Ovary (tissue), 9 donors: Measurements from ENCODE around the gene PKN1. TPM values are rescaled to one million over a fixed set of nuclear protein-coding genes. Genes with fewer than 3 reads are reported as not detected.

Source experiments
- DNase-seq, 5 donors: peaks; one replicate each; pipeline ENCODE4 v3.0.0-alpha.2; 2019 to 2020
- H3K27ac ChIP-seq, 2 donors: fragments of 200-600 bp; one replicate each; pipeline versions ENCODE4 v1.5.1 to v1.8.0; 2019 to 2022
- H3K27me3 ChIP-seq: fragments of 200-600 bp; one replicate; pipeline ENCODE4 v1.8.0; 2022
- H3K36me3 ChIP-seq: fragments of 200-600 bp; sonication (generic); one replicate; pipeline ENCODE4 v1.5.1; 2019
- H3K4me1 ChIP-seq: one replicate; pipeline ENCODE4 v1.8.1; 2013; ENCODE audit warnings: mild to moderate bottlenecking, moderate library complexity; ENCODE audit not compliant: insufficient read depth
- H3K4me3 ChIP-seq: fragments of 200-600 bp; sonication (generic); one replicate; pipeline ENCODE4 v1.5.1; 2017
- H3K9me3 ChIP-seq, 2 donors: fragments of 200-600 bp in 1 of 2; sonication (generic) in 1 of 2; one replicate each; pipeline versions ENCODE4 v1.5.1 to v1.8.1; 2013 to 2019; ENCODE audit warnings: mild to moderate bottlenecking in 1 of 2, moderate library complexity in 1 of 2
- EP300 ChIP-seq: sonication (generic); formaldehyde crosslinking; IDR thresholded peaks from one replicate; pipeline ENCODE4 v1.6.1; 2017; ENCODE audit warnings: antibody characterized with exemption
- POLR2A ChIP-seq: fragments of 450-650 bp; IDR thresholded peaks from one replicate; pipeline ENCODE4 v1.6.1; 2017; ENCODE audit warnings: antibody characterized with exemption, mild to moderate bottlenecking, moderate library complexity
- WGBS, 3 donors: extraction: QIAGEN DNeasy Blood & Tissue Kit in 1 of 3; methylation state at CpG; one replicate each; pipeline versions ENCODE4 v1.1.5 to v1.1.7; 2013 to 2017; 5-methylcytosine and 5-hydroxymethylcytosine counted together
- intact Hi-C, 4 donors: fragments of 100-400 bp; cut with DNase I; formaldehyde crosslinking; loops; one replicate each; pipeline versions ENCODE4 v1.11.0 to v1.15.1; 2022 to 2023
- polyA plus RNA-seq, 2 donors: library from polyadenylated mRNA; stranded (reverse); fragments of 200-250 nt in 1 of 2; fragments of 350-450 nt in 1 of 2; fragmentation: Illumina TruSeq in 1 of 2; extraction: RNeasy Lipid Tissue Mini Kit (QIAGEN cat#74804) in 1 of 2; gene quantifications; one replicate each; pipeline ENCODE4 v1.2.3, GENCODE V29; 2013 to 2014
- total RNA-seq, 7 donors: library from RNA; depleted of rRNA in 2 of 7; stranded (reverse); fragments of >200 nt in 2 of 7; fragmentation: NEBNext Ultra II Directional in 3 of 7; extraction: Animal tissue kit (Norgen Biotek cat#: 25700) in 3 of 7; gene quantifications; one replicate each; pipeline versions ENCODE4 v1.1.0 to v1.2.4, GENCODE V29; 2016 to 2023
- TF ChIP-seq, protein P1 (sequence below), 3 donors: fragments of 450-650 bp in 2 of 3; fragments of 200-600 bp in 1 of 3; IDR thresholded peaks; one replicate each; pipeline versions ENCODE4 v1.5.1 to v1.8.0; 2016 to 2022; ENCODE audit warnings: antibody characterized with exemption in 3 of 3, mild to moderate bottlenecking in 1 of 3
- donor health status: DM: no; HTN: no; CAD: no; lungs with moderate emphysema.
- donor health status: DM: no; HTN: no; CAD: no.
- donor health status: Bipolar disorder and iron deficiency.
- donor health status: DM: yes; HTN: yes; CAD: no.
- donor health status: DM: no; HTN: no; CAD: no.
- donor health status: DM: yes; HTN: yes; CAD: no.

Gene PKN1
- total and polyA plus RNA-seq, 9 donors, result 16.6 to 128 (median 68.6) TPM

GRCh38 chr19:14487370-14488125, 54.4 kb downstream of the PKN1 start:
- Histone ChIP-seq H3K27ac (no peak overlapping the region), H3K36me3 (no peaks in the 10 kb centered on the region), H3K4me3 (no peak overlapping the region), H3K4me1 (no peaks in the 10 kb centered on the region), H3K27me3 (no peaks in the 10 kb centered on the region), H3K9me3 (no peaks in the 10 kb centered on the region)
- WGBS, 3 donors, result 93 to 94% (median 94%) methylated on average over 16 of the region's 16 CpGs
- intact Hi-C loops, result loop anchor here in 1 of 4 donors (10.0 kb wide), 1 partner anchor 343 kb away; no protein-coding TSS in a partner anchor
- TF ChIP-seq, protein P1, sequence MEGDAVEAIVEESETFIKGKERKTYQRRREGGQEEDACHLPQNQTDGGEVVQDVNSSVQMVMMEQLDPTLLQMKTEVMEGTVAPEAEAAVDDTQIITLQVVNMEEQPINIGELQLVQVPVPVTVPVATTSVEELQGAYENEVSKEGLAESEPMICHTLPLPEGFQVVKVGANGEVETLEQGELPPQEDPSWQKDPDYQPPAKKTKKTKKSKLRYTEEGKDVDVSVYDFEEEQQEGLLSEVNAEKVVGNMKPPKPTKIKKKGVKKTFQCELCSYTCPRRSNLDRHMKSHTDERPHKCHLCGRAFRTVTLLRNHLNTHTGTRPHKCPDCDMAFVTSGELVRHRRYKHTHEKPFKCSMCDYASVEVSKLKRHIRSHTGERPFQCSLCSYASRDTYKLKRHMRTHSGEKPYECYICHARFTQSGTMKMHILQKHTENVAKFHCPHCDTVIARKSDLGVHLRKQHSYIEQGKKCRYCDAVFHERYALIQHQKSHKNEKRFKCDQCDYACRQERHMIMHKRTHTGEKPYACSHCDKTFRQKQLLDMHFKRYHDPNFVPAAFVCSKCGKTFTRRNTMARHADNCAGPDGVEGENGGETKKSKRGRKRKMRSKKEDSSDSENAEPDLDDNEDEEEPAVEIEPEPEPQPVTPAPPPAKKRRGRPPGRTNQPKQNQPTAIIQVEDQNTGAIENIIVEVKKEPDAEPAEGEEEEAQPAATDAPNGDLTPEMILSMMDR (IDR thresholded peaks at IDR 0.05), result no peak
- TF ChIP-seq EP300, result no peak
- TF ChIP-seq POLR2A, result no peak
- DNase-seq, result no peak

DNA sequence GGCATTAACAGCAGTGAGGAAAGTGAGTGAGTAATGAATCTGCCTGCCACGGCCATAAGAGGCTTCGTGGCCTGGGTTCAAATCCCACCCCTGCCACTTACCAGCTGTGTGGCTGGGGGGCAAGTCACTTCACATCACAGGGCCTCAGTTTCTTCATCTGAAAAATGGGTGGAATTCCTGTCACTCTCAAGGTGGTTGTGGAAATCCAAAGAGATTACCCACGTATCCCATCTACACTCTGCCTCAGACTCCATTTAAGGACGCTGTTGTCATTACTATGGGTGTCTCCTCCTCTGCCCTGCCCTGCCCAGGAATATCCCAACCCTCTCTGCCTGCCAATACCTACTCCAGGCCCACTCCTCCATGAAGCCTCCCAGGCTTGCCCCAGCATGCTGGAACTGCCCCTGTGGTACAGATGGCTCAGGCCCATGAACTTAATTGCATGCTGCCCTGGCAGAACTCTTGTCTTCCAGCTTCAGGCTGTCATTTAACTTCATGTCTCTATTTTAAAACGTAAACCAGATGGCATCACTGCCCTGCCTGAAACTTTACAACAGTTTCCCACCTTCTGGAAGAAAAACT, 59.7 kb downstream of the PKN1 start:
- WGBS, 3 donors, result 89 to 93% (median 89%) methylated on average over 5 of the region's 5 CpGs
- Histone ChIP-seq H3K27ac (no peak overlapping the region), H3K4me1 (no peaks in the 10 kb centered on the region), H3K9me3 (no peaks in the 10 kb centered on the region), H3K4me3 (no peak overlapping the region), H3K27me3 (no peaks in the 10 kb centered on the region), H3K36me3 (no peaks in the 10 kb centered on the region)
- no peak for TF ChIP-seq EP300
- TF ChIP-seq POLR2A, result no peak
- TF ChIP-seq, protein P1 (IDR thresholded peaks at IDR 0.05), result no peak
- intact Hi-C loops, result no loop called here
- no peak for DNase-seq

DNA sequence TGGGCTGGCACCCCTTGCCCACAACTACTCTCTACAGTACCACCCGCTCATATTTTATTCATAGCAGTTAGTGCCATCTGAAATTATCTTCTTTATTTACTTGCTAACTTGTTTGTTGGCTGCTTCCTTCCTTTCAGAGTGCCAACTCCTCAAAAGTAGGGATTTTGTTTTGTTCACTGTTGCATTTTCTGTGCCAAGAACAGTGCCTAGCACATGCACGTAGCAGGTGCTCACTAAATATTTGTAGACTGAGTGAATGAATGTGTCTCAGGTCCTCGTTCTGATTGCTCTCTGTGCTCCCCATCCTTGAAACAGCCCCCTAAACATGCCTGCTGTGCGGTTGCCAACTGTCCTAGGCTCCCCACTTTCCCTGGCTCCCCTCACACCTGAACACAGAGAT, 61.3 kb downstream of the PKN1 start:
- Histone ChIP-seq H3K27me3 (no peaks in the 10 kb centered on the region), H3K36me3 (no peaks in the 10 kb centered on the region), H3K27ac (no peak overlapping the region), H3K4me3 (no peak overlapping the region), H3K4me1 (no peaks in the 10 kb centered on the region), H3K9me3 (no peaks in the 10 kb centered on the region)
- intact Hi-C loops, result no loop called here
- no peak for TF ChIP-seq POLR2A
- TF ChIP-seq EP300, result no peak
- TF ChIP-seq, protein P1 (IDR thresholded peaks at IDR 0.05), result no peak
- WGBS, 3 donors, result 85 to 90% (median 89%) methylated on average over 4 of the region's 4 CpGs
- DNase-seq, result no peak

- Histone ChIP-seq H3K4me1 (no peaks in the 10 kb centered on the region), H3K36me3 (no peaks in the 10 kb centered on the region), H3K27me3 (no peaks in the 10 kb centered on the region), H3K4me3 (peak overlapping the region; percentile 74), H3K27ac (peak overlapping the region; percentile 51 to 61), H3K9me3 (no peaks in the 10 kb centered on the region)
- TF ChIP-seq EP300 (no peak), POLR2A (no peak)
- TF ChIP-seq, protein P1 (IDR thresholded peaks at IDR 0.05), result no peak
- intact Hi-C loops, result no loop called here
- DNase-seq, result no peak
- 14 to 20% (median 19%) methylated on average over 14 of the region's 14 CpGs for WGBS, 3 donors
These were observed 62.0 kb downstream of the PKN1 start for GRCh38 chr19:14494910-14495671.
